ENCODE results near the gene RBM12.

GRCh38 chr20:35669221-35669620 is 4.5 kb upstream of the RBM12 start:
- no peak for TF ChIP-seq CTCF (conservative IDR thresholded peaks at IDR 0.05; ENCODE audit: low read length)
- TF ChIP-seq EZH2phosphoT487 (IDR thresholded peaks at IDR 0.05; ENCODE audit: borderline replicate concordance, low read depth, low read length): no peak

Data from OCI-LY7 (cell line).